Measurements from ENCODE around the gene RPSA.
"Not testable (repeated sequence)": the region's sequence is repeated elsewhere in the genome, so short reads cannot be mapped to it uniquely, and the experiment has no call there.

Gene RPSA

DNA sequence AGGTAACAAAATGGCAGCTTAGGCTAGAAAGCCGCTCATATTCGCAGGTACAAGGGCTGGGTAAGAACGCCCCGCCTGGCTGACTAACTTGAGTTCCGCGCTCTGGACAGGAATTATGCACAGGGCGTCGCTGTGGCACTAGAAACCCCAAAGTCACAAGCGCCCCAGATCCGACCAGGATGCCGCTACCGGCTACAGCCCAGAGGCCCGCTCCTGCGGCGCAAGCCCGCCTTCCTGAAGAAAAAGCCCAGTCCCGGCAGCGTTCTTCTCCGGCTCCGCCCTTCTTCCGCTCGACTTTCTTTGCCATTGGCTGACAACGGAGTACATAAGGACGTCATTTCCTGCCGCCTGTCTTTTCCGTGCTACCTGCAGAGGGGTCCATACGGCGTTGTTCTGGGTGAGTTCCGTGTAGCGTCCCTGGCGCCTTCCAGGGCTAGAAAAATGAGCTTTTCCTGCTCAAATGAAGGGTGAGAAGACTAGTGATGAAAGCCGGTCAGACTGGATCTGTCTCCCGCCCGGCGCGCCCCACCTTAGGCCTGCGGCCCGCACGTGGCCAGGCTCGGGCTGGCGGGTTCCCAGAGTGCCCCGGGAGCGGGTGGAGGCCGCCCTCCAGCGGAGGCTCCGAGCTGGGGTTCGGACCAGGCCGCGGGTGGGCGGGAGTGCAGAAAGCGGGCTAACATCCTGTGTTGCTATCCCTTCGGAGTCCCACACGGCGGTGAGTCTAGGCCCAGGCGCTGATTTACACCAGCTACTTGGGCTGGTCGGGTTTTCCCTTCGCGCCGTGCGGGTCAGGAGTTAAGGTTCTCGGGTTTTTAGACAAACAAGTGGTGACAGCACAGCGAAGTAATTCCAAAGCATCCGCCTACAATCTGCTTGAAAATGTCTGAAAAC lies at the start of gene RPSA:
TSS of gene RPSA (plus strand) at position 353 of the 891 bp plus-strand sequence. CDS start 934 bp downstream, outside the sequence.
- DNase-seq (ENCODE audit: low read depth): peak; percentile 88

DNA sequence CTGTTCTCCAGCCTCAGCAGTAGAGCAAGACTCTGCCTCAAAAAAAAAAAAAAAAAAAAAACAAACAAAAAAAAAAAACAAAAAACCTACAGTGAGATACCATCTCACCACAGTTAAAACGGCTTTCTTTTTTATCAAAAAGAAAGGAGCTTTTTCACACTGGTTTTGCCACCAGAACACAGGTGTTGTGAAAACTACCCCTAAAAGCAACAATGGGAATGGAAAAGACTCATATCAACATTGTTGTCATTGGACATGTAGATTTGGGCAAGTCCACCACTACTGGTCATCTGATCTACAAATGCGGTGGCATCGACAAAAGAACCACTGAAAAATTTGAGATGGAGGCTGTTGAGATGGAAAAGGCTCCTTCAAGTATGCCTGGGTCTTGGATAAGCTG lies 48.2 kb upstream of the RPSA start:
- no peak for DNase-seq (ENCODE audit: low read depth)

DNA sequence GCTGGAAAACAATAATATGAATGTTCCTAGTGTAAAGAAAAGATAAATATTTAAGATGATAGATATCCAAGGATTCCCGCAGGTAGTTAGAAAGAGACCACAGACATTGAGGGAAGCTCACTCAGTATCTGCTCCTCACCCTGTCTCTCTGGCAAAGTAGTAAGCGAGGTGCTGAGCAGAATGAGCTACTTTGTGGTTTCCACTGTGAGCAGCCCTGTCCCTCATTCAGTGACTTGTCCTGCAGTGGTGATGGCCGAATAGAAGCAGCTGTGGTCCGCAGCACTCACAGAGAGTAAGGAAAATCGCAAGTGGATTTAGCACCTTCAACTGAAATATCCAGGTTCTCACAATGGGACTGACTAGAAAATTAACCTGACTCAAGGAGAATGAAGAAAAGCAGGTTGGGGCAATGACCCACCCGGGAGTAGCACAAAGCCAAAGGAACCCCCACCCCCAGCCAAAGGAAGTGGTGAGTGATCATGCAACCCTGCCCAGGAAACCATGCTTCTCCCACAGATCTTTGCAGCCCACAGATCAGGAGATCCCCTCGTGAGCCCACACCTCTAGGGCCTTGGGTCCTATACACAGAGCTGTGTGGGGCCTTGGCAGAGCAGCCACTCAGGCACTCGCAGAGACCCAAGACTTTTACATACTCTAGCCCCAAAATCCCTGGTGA lies 45.1 kb upstream of the RPSA start:
- DNase-seq (ENCODE audit: low read depth): peak; percentile 28

DNA sequence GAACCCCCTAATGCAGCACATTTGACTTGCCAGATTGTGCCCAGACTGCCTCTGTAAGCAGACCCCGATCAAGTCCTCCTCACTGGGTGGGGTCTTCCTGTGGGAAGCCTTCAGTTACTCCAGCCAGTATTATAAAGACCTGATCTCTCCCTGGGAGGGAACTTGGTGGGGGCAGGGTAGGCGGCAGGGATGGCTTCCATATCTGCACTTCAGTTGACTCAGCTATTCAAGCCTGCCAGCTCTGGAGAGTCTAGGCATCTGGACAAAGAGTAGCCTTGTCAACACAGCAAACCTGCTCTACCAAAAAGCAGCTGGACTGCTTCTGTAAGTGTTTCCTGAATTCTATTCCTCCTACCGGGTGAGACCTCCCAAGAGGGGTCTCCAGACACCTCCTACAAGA lies 44.3 kb upstream of the RPSA start:
- DNase-seq (ENCODE audit: low read depth): no peak

DNA sequence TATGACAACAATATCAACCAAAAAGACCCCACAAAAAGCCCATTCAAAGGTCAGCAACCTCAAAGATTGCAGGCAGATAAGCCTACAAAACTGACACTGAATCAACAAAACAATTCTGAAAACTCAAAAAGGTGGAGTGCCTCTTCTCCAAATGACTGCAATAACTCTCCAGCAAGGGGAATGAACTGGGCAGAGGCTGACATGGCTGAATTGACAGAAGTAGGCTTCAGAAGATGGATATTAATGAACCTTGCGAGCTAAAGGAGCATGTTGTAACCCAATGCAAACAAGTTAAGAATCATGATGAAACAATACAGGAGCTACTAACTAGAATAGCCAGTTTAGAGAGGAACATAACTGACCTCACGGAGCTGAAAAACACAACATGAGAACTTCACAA lies 43.7 kb upstream of the RPSA start:
- DNase-seq (ENCODE audit: low read depth): no peak

DNA sequence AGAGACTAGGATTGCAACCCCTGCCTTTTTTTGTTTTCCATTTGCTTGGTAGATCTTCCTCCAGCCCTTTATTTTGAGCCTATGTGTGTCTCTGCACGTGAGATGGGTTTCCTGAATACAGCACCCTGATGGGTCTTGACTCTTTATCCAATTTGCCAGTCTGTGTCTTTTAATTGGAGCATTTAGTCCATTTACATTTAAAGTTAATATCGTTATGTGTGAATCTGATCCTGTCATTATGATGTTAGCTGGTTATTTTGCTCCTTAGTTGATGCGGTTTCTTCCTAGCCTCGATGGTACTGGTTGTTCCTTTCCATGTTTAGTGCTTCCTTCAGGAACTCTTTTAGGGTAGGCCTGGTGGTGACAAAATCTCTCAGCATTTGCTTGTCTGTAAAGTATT lies 36.1 kb upstream of the RPSA start:
- not testable (repeated sequence) for DNase-seq (ENCODE audit: low read depth)

DNA sequence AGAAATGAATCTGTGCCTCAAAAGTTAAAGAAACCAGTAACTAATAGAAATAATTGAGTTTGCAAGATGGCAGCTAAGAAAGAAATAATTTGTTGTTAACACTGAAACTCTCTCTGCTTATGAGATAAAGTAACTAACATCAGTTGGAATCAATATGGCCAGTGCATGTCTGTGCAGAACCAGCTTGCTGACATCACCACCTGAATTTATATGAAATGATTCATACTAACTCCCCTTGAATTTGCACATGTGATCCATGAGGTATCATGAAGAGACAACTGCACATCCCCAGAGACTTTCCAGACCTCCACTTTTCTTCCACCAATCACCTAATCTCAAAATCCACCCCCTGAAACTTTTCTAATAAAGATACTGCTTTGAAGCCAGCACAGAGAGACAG lies 33.7 kb upstream of the RPSA start:
- DNase-seq (ENCODE audit: low read depth): no peak

DNA sequence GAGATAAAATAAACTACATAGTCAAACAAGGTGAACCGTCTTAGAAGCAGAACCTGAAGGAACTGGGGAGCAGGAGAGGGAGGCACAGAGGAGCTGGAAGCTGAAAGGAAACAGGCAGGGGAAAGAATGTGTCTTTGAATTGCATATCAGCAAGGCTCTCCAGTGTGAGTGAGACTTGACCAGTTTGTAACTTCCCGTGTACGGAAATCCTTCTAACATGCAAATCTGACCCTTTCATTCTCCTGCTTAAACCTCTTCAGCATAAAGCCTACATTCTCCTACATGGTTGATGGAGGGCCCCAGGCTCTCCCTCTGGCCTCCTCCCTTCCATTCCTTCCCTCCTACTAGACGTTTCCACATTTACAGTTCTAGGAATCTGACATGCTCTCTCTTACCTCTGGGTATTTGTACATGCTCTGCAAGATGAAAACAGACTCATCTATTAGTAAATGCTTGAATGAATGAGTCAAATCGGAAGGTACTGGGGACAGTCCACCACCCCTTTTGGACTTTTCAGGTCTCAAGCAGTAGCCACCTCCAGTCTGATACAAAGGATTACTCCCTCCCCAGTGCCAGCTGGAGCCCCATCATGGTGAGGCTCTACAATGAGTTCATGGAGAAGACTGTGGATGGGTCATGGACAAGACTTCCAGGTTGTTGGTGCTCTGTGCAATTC lies 29.4 kb upstream of the RPSA start:
- DNase-seq (ENCODE audit: low read depth): no peak

DNA sequence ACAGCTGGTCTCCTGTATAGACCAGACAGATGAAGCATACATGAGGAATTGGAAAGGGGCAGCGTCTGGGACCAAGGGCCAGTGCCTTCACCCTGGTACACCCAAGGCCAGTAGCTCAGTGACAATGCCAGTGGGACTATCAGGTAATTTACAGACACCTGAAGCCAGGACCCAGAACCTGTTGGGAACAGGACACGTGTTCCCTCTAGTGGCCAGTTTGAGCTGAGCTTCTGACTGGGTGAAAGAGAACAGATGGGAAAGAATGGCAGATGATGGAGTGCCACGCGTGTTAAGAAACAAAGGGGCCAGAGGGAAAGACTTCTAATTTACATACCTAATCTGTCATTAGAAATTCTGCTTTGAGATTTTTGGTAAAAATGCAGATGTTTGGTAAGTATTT lies 28.4 kb upstream of the RPSA start:
- no peak for DNase-seq (ENCODE audit: low read depth)

DNA sequence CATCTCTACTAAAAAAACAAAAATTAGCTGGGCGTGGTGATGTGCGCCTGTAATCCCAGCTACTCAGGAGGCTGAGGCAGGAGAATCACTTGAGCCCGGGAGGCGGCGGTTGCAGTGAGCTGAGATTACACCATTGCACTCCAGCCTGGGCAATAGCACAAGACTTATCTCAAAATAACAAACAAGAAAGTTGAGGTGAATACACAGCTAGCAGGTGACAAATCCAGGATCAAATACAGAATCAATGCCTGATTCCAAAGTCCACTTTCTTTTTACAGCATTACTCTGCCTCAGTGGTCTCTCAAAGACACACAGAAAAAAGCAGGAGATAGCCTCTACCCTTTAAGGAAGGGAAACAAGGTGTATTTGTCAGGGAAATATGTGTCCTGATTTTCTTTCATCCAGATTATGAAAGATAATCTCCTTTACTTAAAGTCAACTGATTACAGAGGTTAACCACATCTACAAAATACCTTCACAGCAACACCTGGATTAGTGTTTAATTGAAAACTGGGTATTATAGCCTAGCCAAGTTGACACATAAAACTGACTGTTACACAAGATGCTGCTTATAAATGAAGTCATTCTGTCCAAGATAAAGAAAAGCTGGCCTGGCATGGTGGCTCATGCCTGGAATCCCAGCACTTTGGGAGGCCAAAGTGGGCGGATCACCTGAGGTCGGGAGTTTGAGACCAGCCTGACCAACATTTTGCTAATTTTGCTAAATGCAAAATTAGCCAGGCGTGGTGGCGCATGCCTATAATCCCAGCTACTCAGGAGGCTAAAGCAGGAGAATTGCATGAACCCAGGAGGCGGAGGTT lies 27.4 kb upstream of the RPSA start:
- no peak for DNase-seq (ENCODE audit: low read depth)

DNA sequence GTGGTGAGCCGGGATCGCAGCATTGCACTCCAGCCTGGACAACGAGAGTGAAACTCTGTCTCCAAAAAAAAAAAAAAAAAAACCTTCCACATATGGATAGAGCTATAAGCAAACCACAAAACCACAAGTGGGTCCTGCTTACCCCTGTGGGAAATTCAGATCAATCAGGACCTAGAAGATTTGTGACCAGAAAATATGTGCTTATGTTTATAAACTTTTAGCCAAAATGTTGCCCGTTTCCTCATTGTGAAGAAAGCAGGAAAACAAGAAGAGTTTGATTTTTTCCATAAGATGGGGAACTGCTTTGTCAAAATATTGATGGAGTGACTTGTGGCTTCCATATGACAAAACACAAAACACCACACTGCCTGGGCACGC lies 26.8 kb upstream of the RPSA start:
- no peak for DNase-seq (ENCODE audit: low read depth)

DNA sequence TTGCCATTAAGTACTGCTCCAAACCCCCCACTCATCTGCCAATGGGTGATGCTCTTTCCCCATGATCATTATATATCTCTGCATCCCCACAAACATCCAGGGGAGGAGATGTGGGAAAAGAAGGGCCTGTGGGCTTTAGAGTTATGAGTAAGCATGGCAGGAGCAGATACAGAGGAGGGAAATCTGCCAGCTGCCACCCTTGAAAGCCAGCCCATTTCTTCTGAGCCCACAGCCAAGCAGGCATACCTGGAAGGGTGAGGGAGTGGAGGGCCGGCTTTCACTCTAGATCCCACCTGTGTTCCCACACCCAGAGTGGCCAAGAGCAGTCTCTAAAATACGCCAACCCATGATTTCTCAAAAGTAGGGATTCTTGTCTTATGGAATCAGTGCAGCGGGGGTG lies 25.1 kb upstream of the RPSA start:
- DNase-seq (ENCODE audit: low read depth): no peak

DNA sequence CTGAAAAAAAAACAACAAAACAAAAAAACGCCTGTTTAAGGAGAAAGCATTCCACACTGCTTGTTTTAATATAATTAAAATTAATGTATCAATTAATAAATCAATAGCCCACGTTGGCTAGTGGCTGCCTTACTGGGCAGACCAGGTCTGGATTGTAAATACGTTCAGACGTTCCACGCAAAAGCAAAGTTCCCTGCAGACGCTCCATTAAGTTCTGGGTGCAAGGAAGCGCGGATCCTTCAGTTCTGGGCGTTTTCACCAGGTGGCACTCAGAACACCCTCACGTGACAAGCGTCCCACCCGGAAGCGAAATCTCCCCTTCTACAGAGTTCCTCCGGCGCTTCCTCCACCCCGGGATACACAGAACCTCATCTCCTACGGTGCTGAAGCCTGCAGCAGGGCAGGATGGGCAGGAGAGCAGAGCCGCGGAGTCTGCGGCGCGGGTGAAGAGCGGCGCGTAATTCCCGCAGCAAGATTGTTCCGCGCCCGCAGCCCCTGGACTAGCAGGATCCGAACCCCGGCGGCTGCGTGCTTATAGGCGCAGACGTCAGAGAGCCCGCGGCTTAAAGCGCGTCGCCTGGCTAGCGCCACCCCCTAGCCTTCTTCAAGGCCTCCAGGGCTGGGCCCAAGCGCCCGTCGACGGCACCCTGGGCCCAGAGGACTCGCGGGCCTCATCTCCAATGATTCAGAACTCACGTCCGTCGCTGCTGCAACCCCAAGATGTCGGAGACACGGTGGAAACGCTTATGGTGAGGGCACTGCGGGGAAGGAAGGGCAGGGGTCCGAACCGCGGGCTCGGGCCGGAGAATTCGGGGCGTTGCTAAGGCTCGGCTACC lies 23.3 kb upstream of the RPSA start, which contains the start of gene SLC25A38:
TSS of gene SLC25A38 (plus strand) at position 326 of the 836 bp plus-strand sequence. CDS start at position 681, 355 bp downstream.
- DNase-seq (ENCODE audit: low read depth): peak; percentile 64

DNA sequence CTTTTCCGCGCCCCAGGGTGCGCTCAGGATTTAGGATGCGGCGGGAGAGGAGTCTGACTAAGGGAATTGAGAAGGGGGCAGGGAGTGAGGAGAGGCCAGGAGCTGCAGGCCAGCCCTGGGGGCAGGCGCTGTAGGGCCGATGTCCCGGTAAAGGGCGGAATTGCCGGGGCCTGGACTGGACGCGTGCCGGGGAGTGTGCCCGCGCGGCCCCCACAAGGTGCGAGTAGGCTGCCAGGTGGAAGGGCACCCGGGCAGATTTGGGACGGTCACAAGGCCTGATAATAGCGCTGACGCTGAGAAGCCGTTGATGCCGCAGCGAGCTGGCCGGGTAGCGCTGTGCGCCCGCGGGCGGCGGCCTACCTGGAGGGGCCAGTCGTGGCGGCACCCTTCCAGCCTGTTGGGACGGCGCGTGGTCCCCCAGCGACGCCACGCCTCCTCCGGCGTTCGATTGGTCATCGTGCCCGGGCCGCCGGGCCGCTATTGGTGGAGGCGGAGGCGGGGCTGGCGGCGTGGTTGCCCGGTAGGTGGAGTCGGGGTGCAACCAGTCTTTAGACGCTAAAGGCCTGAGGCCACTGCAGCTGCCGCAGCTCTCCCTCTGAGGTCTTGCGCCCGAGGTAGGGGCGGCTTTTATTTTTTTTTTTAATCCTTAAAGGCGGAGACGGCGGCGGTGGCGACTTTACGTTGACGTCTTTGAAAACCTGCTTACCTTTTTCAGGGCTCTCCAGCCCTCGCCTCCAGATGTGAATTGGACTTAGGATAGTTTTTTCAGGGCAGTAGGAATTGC lies 22.4 kb upstream of the RPSA start:
- peak; percentile 92 for DNase-seq (ENCODE audit: low read depth)

DNA sequence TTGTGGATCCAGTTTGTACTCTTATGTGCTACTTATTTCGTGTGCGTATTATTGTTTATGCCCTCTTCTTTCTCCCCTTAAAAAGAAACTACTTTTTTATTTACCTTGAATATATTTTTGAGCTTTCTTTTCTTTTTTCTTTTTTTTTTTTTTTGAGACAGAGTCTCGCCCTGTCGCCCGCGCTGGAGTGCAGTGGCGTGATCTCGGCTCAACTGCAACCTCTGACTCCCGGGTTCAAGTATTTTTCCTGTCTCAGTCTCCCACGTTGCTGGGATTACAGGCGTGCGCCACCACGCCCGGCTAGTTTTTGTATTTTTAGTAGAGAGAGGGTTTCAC lies 21.9 kb upstream of the RPSA start:
- DNase-seq (ENCODE audit: low read depth): no peak

DNA sequence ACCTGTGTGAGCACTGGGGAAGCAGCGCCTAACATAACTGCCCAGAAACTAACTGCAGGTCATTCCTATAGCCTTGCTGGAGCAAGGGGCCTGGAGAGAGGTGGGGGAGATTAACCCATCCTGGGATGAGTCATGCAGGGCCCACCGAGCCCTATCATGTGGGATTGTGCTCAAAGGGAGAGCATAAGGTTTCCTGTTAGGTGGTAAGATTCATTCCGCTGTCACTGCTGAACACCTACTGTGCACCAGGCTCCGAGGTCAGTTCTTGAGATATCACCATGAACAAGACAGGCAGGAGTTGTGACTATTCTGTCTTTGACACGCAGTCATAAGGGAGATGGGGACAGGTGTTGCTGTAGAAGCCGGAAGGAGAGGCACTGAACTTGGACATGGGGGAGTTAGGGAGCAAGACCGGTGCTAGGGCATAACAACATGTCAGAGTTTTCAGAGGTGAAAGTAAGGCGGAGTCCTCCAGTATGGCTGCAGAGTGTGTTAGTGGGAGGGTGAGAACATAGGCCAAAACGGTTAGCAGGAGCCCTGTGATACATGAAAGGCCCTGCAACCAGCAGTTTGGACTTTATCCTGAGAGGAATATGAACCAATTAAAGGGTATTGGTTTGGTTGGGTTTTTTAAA lies 20.9 kb upstream of the RPSA start:
- DNase-seq (ENCODE audit: low read depth): no peak

DNA sequence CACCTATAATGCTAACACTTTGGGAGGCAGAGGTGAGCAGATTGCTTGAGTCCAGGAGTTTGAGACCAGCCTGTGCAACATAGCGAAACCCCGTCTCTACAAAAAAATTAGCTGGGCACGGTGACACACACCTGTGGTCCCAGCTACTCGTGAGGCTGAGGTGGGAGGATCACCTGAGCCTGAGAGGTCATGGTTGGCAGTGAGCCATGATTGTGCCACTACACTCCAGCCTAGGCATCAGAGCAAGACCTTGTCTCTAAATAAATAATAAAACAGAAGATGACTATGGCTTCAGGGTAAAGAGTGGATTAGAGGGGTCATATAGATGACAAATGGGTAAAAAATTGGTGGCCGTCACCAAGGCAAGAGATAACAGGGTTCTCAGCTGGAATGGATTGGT lies 20.2 kb upstream of the RPSA start:
- DNase-seq (ENCODE audit: low read depth): no peak

DNA sequence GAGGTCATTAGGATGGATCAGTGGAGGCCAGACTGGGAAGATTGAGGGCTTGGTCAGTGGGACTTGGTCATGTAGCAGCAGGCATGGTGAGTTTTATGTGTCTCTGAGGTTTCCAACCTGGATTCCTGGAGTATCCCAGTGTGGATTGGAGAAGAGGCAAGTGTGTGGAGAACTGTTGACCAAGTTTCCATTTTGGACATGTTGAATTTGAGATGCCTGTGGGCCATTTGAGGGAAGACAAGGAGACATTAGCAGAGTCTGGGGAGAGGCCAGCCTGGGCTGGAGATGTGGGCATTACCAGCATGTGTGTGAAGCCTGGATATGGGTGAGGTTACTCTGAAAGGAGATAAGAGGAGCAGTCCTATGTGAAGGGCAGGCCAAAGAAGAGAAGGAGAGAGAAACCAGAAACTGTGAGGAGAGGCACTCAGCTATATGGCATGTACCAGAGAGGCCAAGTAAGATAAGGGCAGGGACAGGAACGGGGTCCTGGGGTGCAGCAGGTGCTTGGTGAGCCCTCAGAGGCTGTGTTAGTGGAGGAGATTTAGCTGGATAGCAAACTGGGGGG lies 19.0 kb upstream of the RPSA start:
- no peak for DNase-seq (ENCODE audit: low read depth)

DNA sequence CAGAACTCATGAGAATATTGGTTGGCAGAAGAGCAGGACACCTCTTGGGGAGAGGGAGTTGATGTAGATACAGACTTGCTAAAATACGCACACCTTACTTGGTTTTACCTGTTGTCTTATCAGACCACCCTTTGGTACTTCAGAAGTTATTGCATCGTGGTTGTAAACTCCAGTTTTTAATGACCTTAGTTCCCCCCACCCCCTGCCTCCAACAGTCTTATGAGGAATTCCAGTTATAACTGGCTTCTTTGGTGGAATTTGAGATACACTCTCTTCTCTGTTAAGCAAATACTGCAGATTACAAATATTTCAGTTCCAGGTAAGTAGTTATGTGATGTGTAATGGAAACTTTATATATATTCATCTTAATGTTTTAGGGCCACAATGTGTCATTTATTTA lies 18.4 kb upstream of the RPSA start:
- no peak for DNase-seq (ENCODE audit: low read depth)

Data from stimulated activated CD8-positive, alpha-beta memory T cell treated with anti-CD3 and anti-CD28 coated beads, Interleukin-12 subunit alpha, Interleukin-12 subunit beta, amount 100 ng/mL, for 4 hours (primary cell).